Measurements from ENCODE around the gene CTR9. TPM values are rescaled to one million over a fixed set of nuclear protein-coding genes. Genes with fewer than 3 reads are reported as not detected.

CTR9 gene
- total RNA-seq, 1 donor from 2014 or later = 38.6 TPM

DNA sequence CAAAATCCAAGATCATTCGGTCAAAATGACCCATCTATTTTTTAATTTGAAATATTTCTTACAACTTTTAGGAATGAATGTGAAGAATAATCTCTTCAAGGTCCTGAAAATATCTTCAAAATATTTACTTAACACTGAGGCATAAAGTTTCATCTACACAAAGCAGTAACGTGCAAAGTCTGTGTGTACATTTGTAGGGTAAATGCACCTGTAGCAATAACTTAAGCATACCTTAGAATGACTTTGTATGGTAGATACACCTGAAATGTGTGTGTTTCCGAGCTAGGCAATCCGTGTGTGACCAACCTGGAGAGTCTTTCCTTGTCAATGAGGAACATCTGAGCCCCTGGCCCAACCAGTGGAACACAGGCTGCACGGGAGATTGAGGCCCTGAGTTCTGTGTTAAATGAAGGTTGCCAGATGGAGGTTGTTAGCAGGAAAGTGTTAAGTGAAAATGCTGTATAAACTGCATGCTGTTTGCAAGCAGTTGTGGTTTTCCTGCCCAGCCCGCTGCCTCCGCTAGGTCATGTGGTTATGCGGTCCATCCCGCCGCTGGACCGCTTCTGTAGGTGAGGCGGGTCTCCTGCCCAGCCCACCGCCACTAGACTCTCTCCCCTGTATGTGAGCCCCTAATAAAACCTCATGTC lies 7.6 kb upstream of the CTR9 start:
- Mint-ChIP-seq H3K4me3 (ENCODE audit: low read depth) (no peak overlapping the region), H3K27me3 (no peaks in the 10 kb centered on the region), H3K36me3 (ENCODE audit: insufficient read depth) (no peaks in the 10 kb centered on the region), H3K9me3 (ENCODE audit: low read depth) (no peaks in the 10 kb centered on the region), H3K27ac (no peak overlapping the region), H3K4me1 (ENCODE audit: low read depth) (no peaks in the 10 kb centered on the region)
- no peak for DNase-seq (ENCODE audit: low spot score, unreplicated experiment)
- TF ChIP-seq, protein P1, sequence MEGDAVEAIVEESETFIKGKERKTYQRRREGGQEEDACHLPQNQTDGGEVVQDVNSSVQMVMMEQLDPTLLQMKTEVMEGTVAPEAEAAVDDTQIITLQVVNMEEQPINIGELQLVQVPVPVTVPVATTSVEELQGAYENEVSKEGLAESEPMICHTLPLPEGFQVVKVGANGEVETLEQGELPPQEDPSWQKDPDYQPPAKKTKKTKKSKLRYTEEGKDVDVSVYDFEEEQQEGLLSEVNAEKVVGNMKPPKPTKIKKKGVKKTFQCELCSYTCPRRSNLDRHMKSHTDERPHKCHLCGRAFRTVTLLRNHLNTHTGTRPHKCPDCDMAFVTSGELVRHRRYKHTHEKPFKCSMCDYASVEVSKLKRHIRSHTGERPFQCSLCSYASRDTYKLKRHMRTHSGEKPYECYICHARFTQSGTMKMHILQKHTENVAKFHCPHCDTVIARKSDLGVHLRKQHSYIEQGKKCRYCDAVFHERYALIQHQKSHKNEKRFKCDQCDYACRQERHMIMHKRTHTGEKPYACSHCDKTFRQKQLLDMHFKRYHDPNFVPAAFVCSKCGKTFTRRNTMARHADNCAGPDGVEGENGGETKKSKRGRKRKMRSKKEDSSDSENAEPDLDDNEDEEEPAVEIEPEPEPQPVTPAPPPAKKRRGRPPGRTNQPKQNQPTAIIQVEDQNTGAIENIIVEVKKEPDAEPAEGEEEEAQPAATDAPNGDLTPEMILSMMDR (IDR thresholded peaks at IDR 0.05; ENCODE audit: unreplicated experiment) = no peak

DNA sequence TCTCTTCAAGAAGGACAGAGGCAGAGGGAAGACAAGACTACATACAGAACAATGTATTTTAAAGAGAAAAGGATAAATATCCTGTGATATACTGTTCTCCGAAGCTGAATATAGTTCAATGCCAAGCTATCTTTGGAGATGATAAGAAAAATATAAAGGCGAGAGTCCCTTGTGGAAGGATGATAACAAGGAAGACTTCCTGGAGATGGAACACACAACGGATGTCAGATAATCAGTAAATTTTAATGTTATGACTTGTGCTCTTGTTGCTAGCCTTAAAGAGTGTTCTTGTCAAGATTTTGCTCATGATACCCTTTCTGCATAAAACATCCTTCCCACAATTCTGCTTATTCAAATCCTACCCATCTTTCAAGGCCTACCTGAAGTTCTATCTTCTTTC lies 6.8 kb upstream of the CTR9 start:
- H3K4me1 Mint-ChIP-seq (ENCODE audit: low read depth) = no peaks in the 10 kb centered on the region
- H3K27ac Mint-ChIP-seq = no peak overlapping the region
- no peak overlapping the region for H3K4me3 Mint-ChIP-seq (ENCODE audit: low read depth)
- H3K9me3 Mint-ChIP-seq (ENCODE audit: low read depth) = no peaks in the 10 kb centered on the region
- no peak for DNase-seq (ENCODE audit: low spot score, unreplicated experiment)
- H3K27me3 Mint-ChIP-seq = no peaks in the 10 kb centered on the region
- TF ChIP-seq, protein P1 (IDR thresholded peaks at IDR 0.05; ENCODE audit: unreplicated experiment) = no peak
- no peaks in the 10 kb centered on the region for H3K36me3 Mint-ChIP-seq (ENCODE audit: insufficient read depth)

DNA sequence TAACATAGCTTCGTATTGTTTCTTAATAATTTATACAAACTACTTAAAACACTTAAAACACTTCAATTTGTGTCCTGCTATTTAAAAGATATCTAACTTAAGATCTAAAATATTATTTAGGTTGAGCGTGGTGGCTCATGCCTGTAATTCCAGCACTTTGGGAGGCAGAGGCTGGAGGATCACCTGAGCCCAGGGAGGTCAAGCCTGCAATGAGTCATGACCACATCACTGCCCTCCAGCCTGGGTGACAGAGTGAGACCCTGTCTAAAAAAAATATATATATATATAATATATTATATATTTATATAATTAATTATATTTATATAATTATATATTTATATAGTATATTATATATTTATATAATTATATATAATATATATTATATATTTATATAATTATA lies 4.2 kb upstream of the CTR9 start:
- no peaks in the 10 kb centered on the region for H3K9me3 Mint-ChIP-seq (ENCODE audit: low read depth)
- H3K4me1 Mint-ChIP-seq (ENCODE audit: low read depth) = no peaks in the 10 kb centered on the region
- H3K36me3 Mint-ChIP-seq (ENCODE audit: insufficient read depth) = no peaks in the 10 kb centered on the region
- TF ChIP-seq, protein P1 (IDR thresholded peaks at IDR 0.05; ENCODE audit: unreplicated experiment) = no peak
- DNase-seq (ENCODE audit: low spot score, unreplicated experiment) = no peak
- no peak overlapping the region for H3K27ac Mint-ChIP-seq
- no peak overlapping the region for H3K4me3 Mint-ChIP-seq (ENCODE audit: low read depth)
- H3K27me3 Mint-ChIP-seq = peaks cover 3% of the 10 kb centered on the region

DNA sequence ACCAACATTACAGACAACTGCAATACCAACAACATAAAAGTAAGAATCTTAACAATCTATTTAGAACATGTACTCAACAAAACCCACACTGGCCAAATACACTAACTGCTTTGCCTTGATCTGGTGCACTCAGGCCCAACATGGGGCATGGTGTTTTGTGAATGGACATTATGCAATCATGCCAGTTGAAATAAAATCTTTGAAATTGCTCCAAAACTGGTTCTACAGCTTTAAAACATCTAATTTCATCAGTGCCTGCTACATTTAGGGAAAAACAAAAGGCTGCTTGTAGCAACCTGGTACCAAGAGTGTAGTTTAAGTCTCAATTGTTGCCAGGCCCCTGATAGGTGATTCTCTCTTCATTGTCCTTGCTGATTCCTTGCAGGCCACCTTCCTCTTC lies 3.3 kb upstream of the CTR9 start:
- peaks cover 3% of the 10 kb centered on the region for H3K27me3 Mint-ChIP-seq
- H3K9me3 Mint-ChIP-seq (ENCODE audit: low read depth) = no peaks in the 10 kb centered on the region
- H3K4me1 Mint-ChIP-seq (ENCODE audit: low read depth) = peaks cover 6% of the 10 kb centered on the region
- no peak for DNase-seq (ENCODE audit: low spot score, unreplicated experiment)
- no peak overlapping the region for H3K27ac Mint-ChIP-seq
- TF ChIP-seq, protein P1 (IDR thresholded peaks at IDR 0.05; ENCODE audit: unreplicated experiment) = no peak
- H3K4me3 Mint-ChIP-seq (ENCODE audit: low read depth) = no peak overlapping the region
- H3K36me3 Mint-ChIP-seq (ENCODE audit: insufficient read depth) = no peaks in the 10 kb centered on the region

DNA sequence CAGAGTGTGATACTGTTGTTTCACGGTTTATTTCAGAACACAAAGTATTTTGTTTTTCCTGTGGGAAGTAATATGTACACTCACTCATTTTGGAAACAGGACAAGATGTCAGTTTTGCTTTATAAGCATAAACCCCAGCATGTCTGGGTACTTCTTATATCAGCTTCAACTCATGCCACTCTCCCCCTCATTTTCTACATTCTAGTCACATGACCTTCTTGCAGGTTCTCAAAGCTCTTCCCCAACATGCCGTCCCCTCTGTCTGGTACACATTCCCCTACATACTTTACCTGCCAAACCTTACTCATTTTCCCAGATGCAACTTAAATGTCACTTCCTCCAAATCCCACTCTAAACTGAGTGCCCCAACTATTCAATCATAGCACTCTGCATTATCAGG lies 1.6 kb upstream of the CTR9 start:
- TF ChIP-seq, protein P1 (IDR thresholded peaks at IDR 0.05; ENCODE audit: unreplicated experiment) = no peak
- H3K4me1 Mint-ChIP-seq (ENCODE audit: low read depth) = peaks cover 6% of the 10 kb centered on the region
- peak overlapping the region; percentile 40 for H3K4me3 Mint-ChIP-seq (ENCODE audit: low read depth)
- no peak for DNase-seq (ENCODE audit: low spot score, unreplicated experiment)
- no peak overlapping the region for H3K27ac Mint-ChIP-seq
- H3K9me3 Mint-ChIP-seq (ENCODE audit: low read depth) = no peaks in the 10 kb centered on the region
- H3K36me3 Mint-ChIP-seq (ENCODE audit: insufficient read depth) = no peaks in the 10 kb centered on the region
- peaks cover 3% of the 10 kb centered on the region for H3K27me3 Mint-ChIP-seq

Data from progenitor cell of endocrine pancreas (in vitro differentiated cells).